Measurements from ENCODE around the gene ATP6V1F.
A peak's percentile ranks its signal among the peaks of the same experiment; 100 is the strongest.

ATP6V1F gene

GRCh38 chr7:128838109-128838779 is 24.4 kb upstream of the ATP6V1F start:
- Histone ChIP-seq H3K27ac (ENCODE audit: low read depth, low read length) (peak overlapping the region; percentile 49), H3K9ac (ENCODE audit: low read length) (no peak overlapping the region), H3K4me3 (ENCODE audit: low read length) (no peak overlapping the region), H3K36me3 (ENCODE audit: control insufficient read depth, insufficient read depth, low read length) (peaks cover 33% of the 10 kb centered on the region), H3K4me1 (ENCODE audit: control insufficient read depth, insufficient read depth, low read length) (peaks cover 24% of the 10 kb centered on the region), H3K27me3 (ENCODE audit: control insufficient read depth, insufficient read depth, low read length) (no peaks in the 10 kb centered on the region)

DNA sequence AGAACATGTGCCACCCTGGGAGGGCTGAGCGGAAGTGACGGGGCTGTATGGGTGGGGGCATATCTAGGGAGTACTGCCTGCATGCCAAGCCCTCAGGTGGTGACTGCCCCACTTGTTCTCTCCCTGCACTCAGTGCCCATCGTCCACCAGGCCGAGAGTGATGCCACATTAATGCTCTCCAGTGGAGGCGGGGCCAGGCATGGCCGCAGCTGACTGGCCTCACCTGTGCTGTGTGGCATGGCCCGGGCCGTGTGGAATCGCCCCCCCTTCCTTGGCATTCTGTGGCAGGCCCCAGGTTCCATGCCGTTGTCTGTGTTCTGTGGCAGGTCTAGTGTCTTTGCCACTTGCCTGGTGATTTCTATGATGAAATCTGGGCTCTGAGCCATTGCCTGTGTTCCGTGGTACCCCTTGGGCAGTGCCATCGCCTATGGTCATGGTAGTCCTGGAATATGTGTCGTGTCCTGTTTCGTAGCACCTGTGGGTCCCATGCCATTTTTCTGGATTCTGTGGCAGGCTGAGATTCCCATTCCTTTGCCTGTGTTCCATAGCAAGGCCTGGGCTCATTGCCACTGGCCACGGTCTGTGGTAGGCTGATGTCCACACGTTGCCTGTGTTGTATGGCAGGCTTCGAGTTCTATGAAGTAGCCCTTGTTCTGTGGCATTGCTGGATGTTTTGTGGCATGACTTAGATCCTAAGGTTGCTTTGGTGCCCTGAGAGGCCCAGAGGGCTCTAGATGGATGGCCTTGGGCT is 23.5 kb upstream of the ATP6V1F start:
- Histone ChIP-seq H3K9ac (ENCODE audit: low read length) (no peak overlapping the region), H3K27me3 (ENCODE audit: control insufficient read depth, insufficient read depth, low read length) (no peaks in the 10 kb centered on the region), H3K4me1 (ENCODE audit: control insufficient read depth, insufficient read depth, low read length) (peaks cover 16% of the 10 kb centered on the region), H3K4me3 (ENCODE audit: low read length) (no peak overlapping the region), H3K27ac (ENCODE audit: low read depth, low read length) (peak overlapping the region; percentile 44), H3K36me3 (ENCODE audit: control insufficient read depth, insufficient read depth, low read length) (peaks cover 38% of the 10 kb centered on the region)

DNA sequence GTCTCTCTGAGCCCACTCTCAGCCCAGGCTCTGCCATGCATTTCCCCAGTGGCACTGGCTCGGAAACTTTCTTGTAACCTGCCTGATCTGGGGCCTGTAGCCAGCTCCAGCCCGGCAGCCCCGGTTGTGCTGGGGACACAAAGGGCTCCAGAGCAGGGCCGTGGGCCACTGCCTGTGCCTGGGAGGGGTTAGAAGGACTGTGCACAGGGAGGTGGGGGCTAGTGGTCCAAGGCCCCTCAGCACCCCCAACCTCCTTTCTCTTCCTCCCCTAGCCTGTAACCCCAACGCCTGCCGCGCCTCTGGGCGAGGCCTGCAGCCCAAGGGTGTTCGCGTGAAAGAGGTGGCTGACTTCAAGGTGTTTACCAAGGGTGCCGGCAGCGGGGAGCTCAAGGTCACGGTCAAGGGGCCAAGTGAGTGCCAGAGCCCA is 22.9 kb upstream of the ATP6V1F start:
- H3K36me3 ChIP-seq (ENCODE audit: control insufficient read depth, insufficient read depth, low read length): peaks cover 38% of the 10 kb centered on the region
- H3K27ac ChIP-seq (ENCODE audit: low read depth, low read length): peak overlapping the region; percentile 44
- H3K4me3 ChIP-seq (ENCODE audit: low read length): no peak overlapping the region
- no peaks in the 10 kb centered on the region for H3K27me3 ChIP-seq (ENCODE audit: control insufficient read depth, insufficient read depth, low read length)
- no peak overlapping the region for H3K9ac ChIP-seq (ENCODE audit: low read length)
- H3K4me1 ChIP-seq (ENCODE audit: control insufficient read depth, insufficient read depth, low read length): peaks cover 14% of the 10 kb centered on the region

DNA sequence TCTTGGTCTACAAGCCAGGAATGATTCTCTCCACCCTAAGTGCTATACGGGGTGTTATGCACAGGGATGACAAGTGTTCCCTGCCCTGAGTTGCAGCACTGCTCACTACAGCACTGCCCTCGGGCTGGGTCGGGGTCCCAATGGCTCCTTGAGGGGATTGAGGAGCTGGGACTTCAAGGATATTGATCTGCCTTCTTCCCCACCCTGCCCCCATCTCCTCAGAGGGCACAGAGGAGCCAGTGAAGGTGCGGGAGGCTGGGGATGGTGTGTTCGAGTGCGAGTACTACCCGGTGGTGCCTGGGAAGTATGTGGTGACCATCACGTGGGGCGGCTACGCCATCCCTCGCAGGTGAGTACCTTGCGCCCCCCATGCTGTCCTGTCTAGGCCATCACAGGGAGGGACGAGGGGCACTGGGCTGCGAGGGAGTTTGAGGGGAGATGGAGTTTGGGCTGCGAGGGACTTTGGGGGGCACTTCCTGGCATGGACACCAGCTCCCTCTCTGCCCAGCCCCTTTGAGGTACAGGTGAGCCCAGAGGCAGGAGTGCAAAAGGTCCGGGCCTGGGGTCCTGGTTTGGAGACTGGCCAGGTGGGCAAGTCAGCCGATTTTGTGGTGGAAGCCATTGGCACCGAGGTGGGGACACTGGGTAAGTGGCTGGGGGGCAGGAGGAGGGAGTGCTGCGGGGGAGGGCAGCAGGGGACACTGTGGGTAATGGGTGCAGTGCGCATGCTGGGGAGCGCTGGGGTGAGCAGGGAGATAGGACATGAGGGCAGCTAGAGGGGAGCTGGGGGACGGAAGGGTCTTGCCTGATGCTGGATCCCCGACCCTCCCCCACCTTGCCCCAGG is 22.1 kb upstream of the ATP6V1F start:
- Histone ChIP-seq H3K27me3 (ENCODE audit: control insufficient read depth, insufficient read depth, low read length) (no peaks in the 10 kb centered on the region), H3K27ac (ENCODE audit: low read depth, low read length) (peak overlapping the region; percentile 5), H3K4me3 (ENCODE audit: low read length) (no peak overlapping the region), H3K9ac (ENCODE audit: low read length) (no peak overlapping the region), H3K4me1 (ENCODE audit: control insufficient read depth, insufficient read depth, low read length) (peaks cover 9% of the 10 kb centered on the region), H3K36me3 (ENCODE audit: control insufficient read depth, insufficient read depth, low read length) (peaks cover 38% of the 10 kb centered on the region)

DNA sequence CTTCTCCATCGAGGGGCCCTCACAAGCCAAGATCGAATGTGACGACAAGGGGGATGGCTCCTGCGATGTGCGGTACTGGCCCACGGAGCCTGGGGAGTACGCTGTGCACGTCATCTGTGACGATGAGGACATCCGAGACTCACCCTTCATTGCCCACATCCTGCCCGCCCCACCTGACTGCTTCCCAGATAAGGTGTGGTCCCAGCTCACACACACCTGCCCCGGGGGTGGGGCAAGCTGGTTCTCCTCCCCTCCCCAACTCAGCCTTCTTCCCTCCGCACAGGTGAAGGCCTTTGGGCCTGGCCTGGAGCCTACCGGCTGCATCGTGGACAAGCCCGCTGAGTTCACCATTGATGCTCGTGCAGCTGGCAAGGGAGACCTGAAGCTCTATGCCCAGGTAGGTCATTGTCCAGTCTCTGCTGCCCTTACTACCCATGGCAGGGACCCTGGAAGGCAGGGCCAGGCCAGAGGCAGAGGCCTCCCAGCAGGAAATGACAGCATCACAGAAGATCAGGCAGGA is 21.4 kb upstream of the ATP6V1F start:
- H3K27ac ChIP-seq (ENCODE audit: low read depth, low read length): peak overlapping the region; percentile 4
- H3K27me3 ChIP-seq (ENCODE audit: control insufficient read depth, insufficient read depth, low read length): no peaks in the 10 kb centered on the region
- peaks cover 41% of the 10 kb centered on the region for H3K36me3 ChIP-seq (ENCODE audit: control insufficient read depth, insufficient read depth, low read length)
- H3K9ac ChIP-seq (ENCODE audit: low read length): no peak overlapping the region
- H3K4me3 ChIP-seq (ENCODE audit: low read length): no peak overlapping the region
- peaks cover 2% of the 10 kb centered on the region for H3K4me1 ChIP-seq (ENCODE audit: control insufficient read depth, insufficient read depth, low read length)

- Histone ChIP-seq H3K9ac (ENCODE audit: low read length) (no peak overlapping the region), H3K27me3 (ENCODE audit: control insufficient read depth, insufficient read depth, low read length) (no peaks in the 10 kb centered on the region), H3K36me3 (ENCODE audit: control insufficient read depth, insufficient read depth, low read length) (peaks cover 41% of the 10 kb centered on the region), H3K4me3 (ENCODE audit: low read length) (no peak overlapping the region), H3K4me1 (ENCODE audit: control insufficient read depth, insufficient read depth, low read length) (no peaks in the 10 kb centered on the region), H3K27ac (ENCODE audit: low read depth, low read length) (peak overlapping the region; percentile 67)
These were observed 20.6 kb upstream of the ATP6V1F start for GRCh38 chr7:128841921-128842673.

DNA sequence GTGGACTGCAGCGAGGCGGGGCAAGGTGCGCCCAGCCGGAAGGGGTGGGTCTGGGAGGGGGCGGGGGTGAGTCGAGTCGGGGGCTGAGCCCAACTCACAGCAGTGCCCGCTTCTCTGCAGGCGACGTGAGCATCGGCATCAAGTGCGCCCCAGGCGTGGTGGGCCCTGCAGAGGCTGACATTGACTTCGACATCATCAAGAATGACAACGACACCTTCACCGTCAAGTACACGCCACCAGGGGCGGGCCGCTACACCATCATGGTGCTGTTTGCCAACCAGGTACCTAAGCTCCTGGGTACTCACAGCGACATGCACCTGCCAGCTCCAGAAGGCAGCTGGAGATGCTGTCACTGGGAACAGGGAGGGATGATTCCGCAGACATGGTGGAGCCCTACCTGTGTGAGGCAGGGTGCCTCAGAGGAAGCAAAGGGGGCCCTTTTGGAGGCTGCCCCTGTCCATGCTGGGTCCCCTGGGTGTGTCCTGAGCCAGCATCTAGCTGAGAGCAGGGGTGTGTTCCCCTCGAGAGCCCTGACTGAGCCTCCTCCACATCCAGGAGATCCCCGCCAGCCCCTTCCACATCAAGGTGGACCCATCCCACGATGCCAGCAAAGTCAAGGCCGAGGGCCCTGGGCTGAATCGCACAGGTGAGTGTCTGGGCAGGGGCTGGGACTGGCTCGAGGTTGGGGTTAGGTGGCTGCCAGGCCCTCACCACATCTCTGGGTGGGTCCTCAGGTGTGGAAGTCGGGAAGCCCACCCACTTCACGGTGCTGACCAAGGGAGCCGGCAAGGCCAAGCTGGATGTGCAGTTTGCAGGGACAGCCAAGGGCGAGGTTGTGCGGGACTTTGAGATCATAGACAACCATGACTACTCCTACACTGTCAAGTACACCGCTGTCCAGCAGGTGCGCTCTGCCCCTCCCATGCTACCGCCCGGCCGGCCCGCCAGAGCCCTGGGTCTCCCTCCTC is 19.7 kb upstream of the ATP6V1F start:
- no peak overlapping the region for H3K9ac ChIP-seq (ENCODE audit: low read length)
- H3K27ac ChIP-seq (ENCODE audit: low read depth, low read length): peak overlapping the region; percentile 67
- no peaks in the 10 kb centered on the region for H3K4me1 ChIP-seq (ENCODE audit: control insufficient read depth, insufficient read depth, low read length)
- no peaks in the 10 kb centered on the region for H3K27me3 ChIP-seq (ENCODE audit: control insufficient read depth, insufficient read depth, low read length)
- no peak overlapping the region for H3K4me3 ChIP-seq (ENCODE audit: low read length)
- H3K36me3 ChIP-seq (ENCODE audit: control insufficient read depth, insufficient read depth, low read length): peaks cover 36% of the 10 kb centered on the region

DNA sequence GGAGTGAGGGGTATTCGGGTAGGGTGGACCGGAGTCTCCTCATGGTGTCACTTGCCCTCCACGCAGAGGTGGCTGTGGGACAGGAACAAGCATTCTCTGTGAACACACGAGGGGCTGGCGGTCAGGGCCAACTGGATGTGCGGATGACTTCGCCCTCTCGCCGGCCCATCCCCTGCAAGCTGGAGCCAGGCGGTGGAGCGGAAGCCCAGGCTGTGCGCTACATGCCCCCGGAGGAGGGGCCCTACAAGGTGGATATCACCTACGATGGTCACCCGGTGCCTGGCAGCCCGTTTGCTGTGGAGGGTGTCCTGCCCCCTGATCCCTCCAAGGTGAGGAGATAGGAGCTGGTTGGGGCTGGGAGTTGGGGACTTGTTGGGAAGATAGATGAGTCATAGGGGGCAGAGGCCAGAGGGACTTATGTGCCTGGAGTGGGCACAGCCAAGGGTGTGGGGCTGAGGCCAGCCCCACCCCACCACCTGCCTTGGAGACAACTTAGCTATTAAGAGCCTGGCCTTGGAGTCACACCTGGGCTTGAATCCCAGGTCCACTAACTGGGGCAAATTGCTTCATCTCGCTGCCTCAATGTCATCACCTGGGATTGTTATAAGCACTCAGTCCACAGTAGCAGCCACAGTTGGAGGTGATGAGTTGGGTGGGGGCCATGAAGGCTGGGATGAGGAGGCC is 18.6 kb upstream of the ATP6V1F start:
- H3K36me3 ChIP-seq (ENCODE audit: control insufficient read depth, insufficient read depth, low read length): peaks cover 27% of the 10 kb centered on the region
- H3K4me1 ChIP-seq (ENCODE audit: control insufficient read depth, insufficient read depth, low read length): no peaks in the 10 kb centered on the region
- no peak overlapping the region for H3K27ac ChIP-seq (ENCODE audit: low read depth, low read length)
- no peak overlapping the region for H3K4me3 ChIP-seq (ENCODE audit: low read length)
- no peak overlapping the region for H3K9ac ChIP-seq (ENCODE audit: low read length)
- no peaks in the 10 kb centered on the region for H3K27me3 ChIP-seq (ENCODE audit: control insufficient read depth, insufficient read depth, low read length)

- H3K27ac ChIP-seq (ENCODE audit: low read depth, low read length): no peak overlapping the region
- H3K9ac ChIP-seq (ENCODE audit: low read length): no peak overlapping the region
- no peak overlapping the region for H3K4me3 ChIP-seq (ENCODE audit: low read length)
- peaks cover 32% of the 10 kb centered on the region for H3K36me3 ChIP-seq (ENCODE audit: control insufficient read depth, insufficient read depth, low read length)
- no peaks in the 10 kb centered on the region for H3K27me3 ChIP-seq (ENCODE audit: control insufficient read depth, insufficient read depth, low read length)
- no peaks in the 10 kb centered on the region for H3K4me1 ChIP-seq (ENCODE audit: control insufficient read depth, insufficient read depth, low read length)
These were observed 17.8 kb upstream of the ATP6V1F start for GRCh38 chr7:128844777-128845311.

- peaks cover 38% of the 10 kb centered on the region for H3K36me3 ChIP-seq (ENCODE audit: control insufficient read depth, insufficient read depth, low read length)
- no peak overlapping the region for H3K4me3 ChIP-seq (ENCODE audit: low read length)
- no peak overlapping the region for H3K9ac ChIP-seq (ENCODE audit: low read length)
- no peak overlapping the region for H3K27ac ChIP-seq (ENCODE audit: low read depth, low read length)
- no peaks in the 10 kb centered on the region for H3K27me3 ChIP-seq (ENCODE audit: control insufficient read depth, insufficient read depth, low read length)
- H3K4me1 ChIP-seq (ENCODE audit: control insufficient read depth, insufficient read depth, low read length): no peaks in the 10 kb centered on the region
These were observed 17.2 kb upstream of the ATP6V1F start for GRCh38 chr7:128845475-128845874.
